ENCODE results near the gene CD38. TPM values are rescaled to one million over a fixed set of nuclear protein-coding genes. Genes with fewer than 3 reads are reported as not detected.

The CD38 gene
- polyA plus RNA-seq, 1 donor from 2014 or later = 0.21 TPM

GRCh38 chr4:15771216-15772058 lies 6.7 kb upstream of the CD38 start:
- H3K79me2 ChIP-seq (replicated peaks; ENCODE audit: insufficient read depth, low read length) = no peaks in the 10 kb centered on the region
- no peaks in the 10 kb centered on the region for H3K9me2 ChIP-seq (ENCODE audit: insufficient read depth, low read length)
- H3F3A ChIP-seq (ENCODE audit: insufficient read depth, low read length, poor library complexity, severe bottlenecking) = no peaks in the 10 kb centered on the region
- H3K27ac ChIP-seq (ENCODE audit: low read length) = no peak overlapping the region
- no peaks in the 10 kb centered on the region for H3K27me3 ChIP-seq (ENCODE audit: insufficient read depth, low read depth, low read length)
- no peak overlapping the region for H3K9ac ChIP-seq (ENCODE audit: low read length)
- H3K4me3 ChIP-seq (ENCODE audit: low read length) = no peak overlapping the region
- no peak for TF ChIP-seq REST (IDR thresholded peaks at IDR 0.05; ENCODE audit: borderline replicate concordance)
- no peak for TF ChIP-seq RAD21 (conservative IDR thresholded peaks at IDR 0.05)
- no peak for TF ChIP-seq EZH2 (IDR thresholded peaks at IDR 0.05; ENCODE audit: borderline replicate concordance, insufficient read depth, low read length, poor library complexity, severe bottlenecking)
- TF ChIP-seq, protein P1, sequence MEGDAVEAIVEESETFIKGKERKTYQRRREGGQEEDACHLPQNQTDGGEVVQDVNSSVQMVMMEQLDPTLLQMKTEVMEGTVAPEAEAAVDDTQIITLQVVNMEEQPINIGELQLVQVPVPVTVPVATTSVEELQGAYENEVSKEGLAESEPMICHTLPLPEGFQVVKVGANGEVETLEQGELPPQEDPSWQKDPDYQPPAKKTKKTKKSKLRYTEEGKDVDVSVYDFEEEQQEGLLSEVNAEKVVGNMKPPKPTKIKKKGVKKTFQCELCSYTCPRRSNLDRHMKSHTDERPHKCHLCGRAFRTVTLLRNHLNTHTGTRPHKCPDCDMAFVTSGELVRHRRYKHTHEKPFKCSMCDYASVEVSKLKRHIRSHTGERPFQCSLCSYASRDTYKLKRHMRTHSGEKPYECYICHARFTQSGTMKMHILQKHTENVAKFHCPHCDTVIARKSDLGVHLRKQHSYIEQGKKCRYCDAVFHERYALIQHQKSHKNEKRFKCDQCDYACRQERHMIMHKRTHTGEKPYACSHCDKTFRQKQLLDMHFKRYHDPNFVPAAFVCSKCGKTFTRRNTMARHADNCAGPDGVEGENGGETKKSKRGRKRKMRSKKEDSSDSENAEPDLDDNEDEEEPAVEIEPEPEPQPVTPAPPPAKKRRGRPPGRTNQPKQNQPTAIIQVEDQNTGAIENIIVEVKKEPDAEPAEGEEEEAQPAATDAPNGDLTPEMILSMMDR (IDR thresholded peaks at IDR 0.05; ENCODE audit: poor library complexity, severe bottlenecking) = no peak
- no peak for TF ChIP-seq MXI1 (conservative IDR thresholded peaks at IDR 0.05; ENCODE audit: poor library complexity, severe bottlenecking)
- TF ChIP-seq SMC3 (conservative IDR thresholded peaks at IDR 0.05; ENCODE audit: poor library complexity) = no peak
- no peak for TF ChIP-seq POLR2AphosphoS5 (IDR thresholded peaks at IDR 0.05)
- TF ChIP-seq EP300 (conservative IDR thresholded peaks at IDR 0.05; ENCODE audit: poor library complexity, severe bottlenecking) = no peak
- no peak for TF ChIP-seq TAF1 (IDR thresholded peaks at IDR 0.05; ENCODE audit: low read depth)
- H3K36me3 ChIP-seq (ENCODE audit: insufficient read depth, low read length) = no peaks in the 10 kb centered on the region
- H2AFZ ChIP-seq (ENCODE audit: low read depth, low read length) = no peak overlapping the region
- H3K4me2 ChIP-seq (ENCODE audit: low read length) = no peak overlapping the region
- no peaks in the 10 kb centered on the region for H3K9me3 ChIP-seq (ENCODE audit: low read length)
- no peaks in the 10 kb centered on the region for H4K20me1 ChIP-seq (ENCODE audit: insufficient read depth)

- H3K36me3 ChIP-seq (ENCODE audit: insufficient read depth, low read length) = no peaks in the 10 kb centered on the region
- no peaks in the 10 kb centered on the region for H3K79me2 ChIP-seq (replicated peaks; ENCODE audit: insufficient read depth, low read length)
- H3F3A ChIP-seq (ENCODE audit: insufficient read depth, low read length, poor library complexity, severe bottlenecking) = no peaks in the 10 kb centered on the region
- H3K9me2 ChIP-seq (ENCODE audit: insufficient read depth, low read length) = no peaks in the 10 kb centered on the region
- H3K9ac ChIP-seq (ENCODE audit: low read length) = no peak overlapping the region
- no peaks in the 10 kb centered on the region for H3K9me3 ChIP-seq (ENCODE audit: low read length)
- TF ChIP-seq EZH2 (IDR thresholded peaks at IDR 0.05; ENCODE audit: borderline replicate concordance, insufficient read depth, low read length, poor library complexity, severe bottlenecking) = no peak
- TF ChIP-seq EP300 (conservative IDR thresholded peaks at IDR 0.05; ENCODE audit: poor library complexity, severe bottlenecking) = no peak
- no peak for TF ChIP-seq SMC3 (conservative IDR thresholded peaks at IDR 0.05; ENCODE audit: poor library complexity)
- TF ChIP-seq RAD21 (conservative IDR thresholded peaks at IDR 0.05) = no peak
- TF ChIP-seq, protein P1 (IDR thresholded peaks at IDR 0.05; ENCODE audit: poor library complexity, severe bottlenecking) = no peak
- TF ChIP-seq TAF1 (IDR thresholded peaks at IDR 0.05; ENCODE audit: low read depth) = no peak
- no peak for TF ChIP-seq POLR2AphosphoS5 (IDR thresholded peaks at IDR 0.05)
- peaks cover 21% of the 10 kb centered on the region for H3K27me3 ChIP-seq (ENCODE audit: insufficient read depth, low read depth, low read length)
- H3K27ac ChIP-seq (ENCODE audit: low read length) = no peak overlapping the region
- H3K4me3 ChIP-seq (ENCODE audit: low read length) = no peak overlapping the region
- H2AFZ ChIP-seq (ENCODE audit: low read depth, low read length) = no peak overlapping the region
- H3K4me2 ChIP-seq (ENCODE audit: low read length) = no peak overlapping the region
- no peaks in the 10 kb centered on the region for H4K20me1 ChIP-seq (ENCODE audit: insufficient read depth)
These were observed 4.1 kb upstream of the CD38 start for GRCh38 chr4:15774020-15774420.

All from neural cell (in vitro differentiated cells).